DMS79 treated with DMSO at 0.1 percent for 48 hours (cell line): ENCODE data around the gene GNG3.
"Not testable (repeated sequence)": the region's sequence is repeated elsewhere in the genome, so short reads cannot be mapped to it uniquely, and the experiment has no call there.

Source experiments
- DNase-seq: peaks from one replicate; lab custom pipeline; 2025; lab: John Stamatoyannopoulos, UW

The GNG3 gene

GRCh38 chr11:62716816-62717215 lies 9.3 kb downstream of the GNG3 start:
- no peak for DNase-seq

- DNase-seq: no peak
These were observed 12.0 kb downstream of the GNG3 start for GRCh38 chr11:62719302-62719978.

- no peak for DNase-seq
These were observed 14.5 kb downstream of the GNG3 start for GRCh38 chr11:62721994-62722393.

GRCh38 chr11:62724171-62724570 lies 16.7 kb downstream of the GNG3 start:
- DNase-seq: no peak

GRCh38 chr11:62725646-62726045 lies 18.2 kb downstream of the GNG3 start:
- DNase-seq: no peak

- DNase-seq: no peak
These were observed 18.9 kb downstream of the GNG3 start for GRCh38 chr11:62726156-62726914.

GRCh38 chr11:62726915-62727164 lies 19.4 kb downstream of the GNG3 start:
- DNase-seq: no peak

- DNase-seq: peak; percentile 98
These were observed 19.8 kb downstream of the GNG3 start, which contains the start of gene HNRNPUL2 for GRCh38 chr11:62727165-62727871. Gene HNRNPUL2, minus strand, starts transcription at chr11:62727457. Its CDS starts 301 bp downstream, at chr11:62727156.

- peak; percentile 98 for DNase-seq
These were observed 20.3 kb downstream of the GNG3 start for GRCh38 chr11:62727872-62728170.

GRCh38 chr11:62728171-62728988 lies 20.9 kb downstream of the GNG3 start, which contains the start of gene TTC9C:
Gene TTC9C, plus strand, starts transcription at chr11:62728486. Its CDS starts 363 bp downstream, at chr11:62728849.
- DNase-seq: peak; percentile 82

- DNase-seq: not testable (repeated sequence)
These were observed 22.6 kb downstream of the GNG3 start for GRCh38 chr11:62730076-62730475.

GRCh38 chr11:62732830-62733229 lies 25.4 kb downstream of the GNG3 start:
- no peak for DNase-seq

- no peak for DNase-seq
These were observed 29.7 kb downstream of the GNG3 start for GRCh38 chr11:62737196-62737595.

- DNase-seq: no peak
These were observed 40.1 kb downstream of the GNG3 start for GRCh38 chr11:62747475-62748160.

- DNase-seq: not testable (repeated sequence)
These were observed 42.5 kb downstream of the GNG3 start for GRCh38 chr11:62749931-62750330.

- DNase-seq: no peak
These were observed 44.8 kb downstream of the GNG3 start for GRCh38 chr11:62752177-62752785.

GRCh38 chr11:62752994-62753735 lies 45.7 kb downstream of the GNG3 start:
- no peak for DNase-seq

GRCh38 chr11:62753736-62754603 lies 46.5 kb downstream of the GNG3 start, which contains the start of gene ZBTB3:
Gene ZBTB3, minus strand, starts transcription at chr11:62754160. Its CDS starts 496 bp downstream, at chr11:62753664.
- peak; percentile 99 for DNase-seq

GRCh38 chr11:62755086-62755615 lies 47.7 kb downstream of the GNG3 start:
- DNase-seq: no peak
